Spleen (tissue), 7 donors: Measurements from ENCODE around the gene MSMP.

Experiments used
- POLR2A ChIP-seq, 3 donors: fragments of 450-650 bp; IDR thresholded peaks; one replicate each; pipeline ENCODE4 v1.5.1; 2017; ENCODE audit warnings: antibody characterized with exemption in 3 of 3, mild to moderate bottlenecking in 1 of 3
- TF ChIP-seq, protein P1 (sequence below), 11 experiments: fragments of 200-600 bp in 7 of 11; fragments of 450-650 bp in 4 of 11; sonication (generic) in 4 of 11; IDR thresholded peaks in 8 of 11; conservative IDR thresholded peaks in 3 of 11; 1 replicate in 7 of 11; 2 replicates in 4 of 11; pipeline versions ENCODE4 v1.4.0 to v1.8.0; 2016 to 2021; ENCODE audit warnings: antibody characterized with exemption in 11 of 11, inconsistent platforms in 4 of 11, mild to moderate bottlenecking in 1 of 11
- donor health status: DM: no; HTN: no; CAD: no; lungs with moderate emphysema.
- donor health status: DM: no; HTN: no; CAD: no.
- donor health status: DM: no; HTN: no; CAD: no.

DNA sequence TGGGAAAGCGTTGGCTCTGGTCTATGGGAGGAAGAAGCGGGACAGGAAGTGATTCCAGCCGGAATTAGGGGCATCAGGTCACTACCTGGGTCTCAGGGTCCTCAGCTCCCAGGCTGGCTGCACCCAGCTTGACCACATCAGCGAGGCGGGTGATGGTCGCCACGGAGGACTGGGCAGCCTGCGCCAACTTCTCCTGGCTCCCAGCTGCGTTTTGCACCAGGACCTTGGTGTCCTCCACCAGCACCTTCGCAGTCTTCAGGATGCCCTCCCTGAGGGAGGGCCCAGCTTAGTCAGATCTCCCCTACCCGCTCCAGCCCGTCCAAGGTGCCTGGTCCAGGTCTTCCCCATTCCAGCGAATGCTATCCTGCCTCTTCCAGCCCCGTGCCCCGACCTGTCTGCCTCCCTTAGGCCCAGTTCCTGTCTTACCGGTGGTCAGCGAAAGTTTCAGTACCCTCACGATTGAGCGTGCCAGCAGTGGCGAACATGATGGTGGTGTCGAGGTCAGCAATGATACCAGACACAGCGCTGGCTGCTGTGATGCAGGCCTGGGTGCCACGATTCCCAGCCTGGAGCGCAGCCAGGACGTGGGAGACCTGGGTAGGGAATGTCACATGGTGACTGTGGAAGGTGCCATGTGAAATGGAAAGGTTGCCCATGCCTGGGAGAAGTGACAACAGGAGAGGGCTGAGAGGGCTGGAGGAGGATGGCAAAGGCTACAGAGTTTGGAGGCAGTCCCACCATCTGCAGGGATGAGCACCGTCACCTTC lies 50.0 kb downstream of the MSMP start:
- TF ChIP-seq, protein P1, sequence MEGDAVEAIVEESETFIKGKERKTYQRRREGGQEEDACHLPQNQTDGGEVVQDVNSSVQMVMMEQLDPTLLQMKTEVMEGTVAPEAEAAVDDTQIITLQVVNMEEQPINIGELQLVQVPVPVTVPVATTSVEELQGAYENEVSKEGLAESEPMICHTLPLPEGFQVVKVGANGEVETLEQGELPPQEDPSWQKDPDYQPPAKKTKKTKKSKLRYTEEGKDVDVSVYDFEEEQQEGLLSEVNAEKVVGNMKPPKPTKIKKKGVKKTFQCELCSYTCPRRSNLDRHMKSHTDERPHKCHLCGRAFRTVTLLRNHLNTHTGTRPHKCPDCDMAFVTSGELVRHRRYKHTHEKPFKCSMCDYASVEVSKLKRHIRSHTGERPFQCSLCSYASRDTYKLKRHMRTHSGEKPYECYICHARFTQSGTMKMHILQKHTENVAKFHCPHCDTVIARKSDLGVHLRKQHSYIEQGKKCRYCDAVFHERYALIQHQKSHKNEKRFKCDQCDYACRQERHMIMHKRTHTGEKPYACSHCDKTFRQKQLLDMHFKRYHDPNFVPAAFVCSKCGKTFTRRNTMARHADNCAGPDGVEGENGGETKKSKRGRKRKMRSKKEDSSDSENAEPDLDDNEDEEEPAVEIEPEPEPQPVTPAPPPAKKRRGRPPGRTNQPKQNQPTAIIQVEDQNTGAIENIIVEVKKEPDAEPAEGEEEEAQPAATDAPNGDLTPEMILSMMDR (IDR thresholded peaks at IDR 0.05 in 8 of 11, conservative IDR thresholded peaks at IDR 0.05 in 3 of 11) = no peak
- no peak for TF ChIP-seq POLR2A (IDR thresholded peaks at IDR 0.05)
